HG03064 (cell line): ENCODE results near the gene ZNF568.

Experiments used
- ATAC-seq: cut with Tn5 transposase; IDR thresholded peaks from one replicate; pipeline ENCODE4 v1.9.1; 2021; ENCODE audit warnings: low read depth; ENCODE audit not compliant: unreplicated experiment

ZNF568 gene

DNA sequence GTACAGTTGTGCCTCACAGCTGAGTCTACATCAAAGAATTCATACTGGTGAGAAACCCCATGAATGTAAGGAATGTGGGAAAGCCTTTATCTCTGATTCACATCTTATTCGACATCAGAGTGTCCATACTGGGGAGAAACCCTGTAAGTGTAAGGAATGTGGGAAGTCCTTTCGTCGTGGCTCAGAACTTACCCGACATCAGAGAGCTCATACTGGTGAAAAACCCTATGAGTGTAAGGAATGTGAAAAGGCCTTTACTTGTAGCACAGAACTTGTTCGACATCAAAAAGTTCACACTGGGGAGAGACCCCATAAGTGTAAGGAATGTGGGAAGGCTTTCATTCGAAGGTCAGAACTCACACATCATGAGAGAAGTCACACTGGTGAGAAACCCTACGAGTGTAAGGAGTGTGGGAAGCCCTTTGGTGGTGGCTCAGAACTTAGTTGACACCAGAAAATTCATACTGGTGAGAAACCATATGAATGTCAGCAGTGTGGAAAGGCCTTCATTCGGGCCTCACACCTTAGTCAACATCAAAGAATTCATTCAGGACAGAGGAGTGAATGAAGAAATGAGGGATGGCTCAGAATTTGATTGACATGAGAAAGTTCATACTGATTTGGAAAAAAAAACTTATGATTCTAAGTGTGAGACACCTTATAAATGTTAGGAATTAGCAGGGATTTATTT, 81.2 kb downstream of the ZNF568 start:
- no peak for ATAC-seq

DNA sequence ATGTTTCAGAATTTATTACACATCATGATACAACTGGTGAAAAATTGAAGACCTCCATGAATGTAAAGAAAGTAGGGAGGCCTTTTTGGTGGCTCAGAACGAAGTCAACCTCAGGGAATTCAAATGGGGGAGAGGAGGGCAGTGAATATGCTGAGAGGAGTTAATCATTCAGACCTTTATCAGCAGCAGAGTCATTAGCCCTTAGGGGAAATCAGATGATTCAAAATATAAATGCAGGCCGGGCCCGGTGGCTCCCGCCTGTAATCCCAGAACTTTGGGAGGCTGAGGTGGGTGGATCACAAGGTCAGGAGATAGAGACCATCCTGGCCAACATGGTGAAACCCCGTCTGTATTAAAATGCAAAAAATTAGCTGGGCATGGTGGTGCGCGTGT, 81.7 kb downstream of the ZNF568 start:
- ATAC-seq = no peak

DNA sequence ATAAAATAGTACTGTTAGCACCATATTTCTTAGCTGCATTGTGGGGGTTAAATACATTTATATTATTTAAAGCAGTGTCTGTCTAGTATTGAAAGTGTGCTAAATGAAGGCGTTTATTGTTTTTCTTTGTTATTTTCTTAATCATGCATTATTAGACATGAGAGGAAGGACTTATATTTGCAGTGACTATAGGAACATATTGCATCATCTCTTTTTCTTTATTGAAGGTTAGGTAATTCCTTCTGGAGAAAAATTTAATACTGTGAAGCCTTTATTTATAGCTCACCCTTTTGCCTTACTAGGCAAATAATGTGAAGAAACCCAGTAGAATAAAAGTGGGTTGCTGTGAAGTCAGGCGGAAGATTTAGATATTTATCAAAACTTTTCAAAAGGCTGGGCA, 83.2 kb downstream of the ZNF568 start:
- no peak for ATAC-seq

DNA sequence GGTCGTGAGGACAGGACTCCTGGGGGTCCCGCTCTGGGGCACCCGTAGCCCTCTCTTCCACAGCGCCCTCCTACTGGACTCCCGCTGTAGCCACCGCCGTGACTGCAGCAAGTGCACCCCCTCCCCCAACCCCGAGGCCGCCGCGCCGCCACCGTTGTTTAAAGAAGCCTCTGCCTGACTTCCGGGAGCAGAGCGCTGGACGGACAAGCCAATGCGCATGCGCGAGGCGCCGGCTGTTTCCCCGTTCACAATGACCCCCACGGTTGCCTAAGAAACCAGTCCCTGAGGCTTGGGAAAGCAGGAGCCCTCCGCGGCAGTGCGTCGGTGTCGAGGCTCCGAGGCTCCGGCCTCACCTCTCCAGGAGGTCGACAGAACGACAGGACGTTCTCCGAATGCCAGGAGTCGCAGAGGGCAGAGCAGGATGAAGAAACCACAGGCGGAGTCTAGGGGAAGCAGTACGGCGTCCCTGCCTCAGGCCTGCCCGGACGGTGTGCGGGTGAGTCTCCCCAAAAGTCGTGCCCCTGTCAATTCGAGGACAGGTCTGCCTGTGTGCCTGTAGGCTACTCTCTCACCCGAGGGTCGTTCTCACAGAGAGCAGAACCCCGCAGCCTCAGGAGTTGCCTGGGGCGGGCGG, 91.6 kb downstream of the ZNF568 start:
- ATAC-seq = no peak

DNA sequence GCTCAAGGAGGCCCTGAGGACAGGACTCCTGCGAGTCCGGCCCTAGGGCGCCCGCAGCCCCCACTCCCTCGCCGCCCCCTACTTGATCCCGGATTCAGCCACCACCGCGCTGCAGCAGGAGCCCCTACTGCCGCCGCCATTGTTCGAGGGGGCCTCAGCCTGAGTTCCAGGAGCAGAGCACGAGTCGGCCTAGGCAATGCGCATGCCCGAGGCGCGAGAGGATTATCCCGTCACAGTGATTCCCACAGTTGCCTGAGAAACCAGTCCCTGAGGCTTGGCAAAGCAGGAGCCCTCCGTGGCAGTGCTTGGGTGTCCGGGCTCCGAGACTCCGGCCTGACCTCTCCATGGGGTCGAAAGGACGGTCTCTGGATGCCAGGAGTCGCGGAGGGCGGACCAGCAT, 93.7 kb downstream of the ZNF568 start:
- no peak for ATAC-seq

DNA sequence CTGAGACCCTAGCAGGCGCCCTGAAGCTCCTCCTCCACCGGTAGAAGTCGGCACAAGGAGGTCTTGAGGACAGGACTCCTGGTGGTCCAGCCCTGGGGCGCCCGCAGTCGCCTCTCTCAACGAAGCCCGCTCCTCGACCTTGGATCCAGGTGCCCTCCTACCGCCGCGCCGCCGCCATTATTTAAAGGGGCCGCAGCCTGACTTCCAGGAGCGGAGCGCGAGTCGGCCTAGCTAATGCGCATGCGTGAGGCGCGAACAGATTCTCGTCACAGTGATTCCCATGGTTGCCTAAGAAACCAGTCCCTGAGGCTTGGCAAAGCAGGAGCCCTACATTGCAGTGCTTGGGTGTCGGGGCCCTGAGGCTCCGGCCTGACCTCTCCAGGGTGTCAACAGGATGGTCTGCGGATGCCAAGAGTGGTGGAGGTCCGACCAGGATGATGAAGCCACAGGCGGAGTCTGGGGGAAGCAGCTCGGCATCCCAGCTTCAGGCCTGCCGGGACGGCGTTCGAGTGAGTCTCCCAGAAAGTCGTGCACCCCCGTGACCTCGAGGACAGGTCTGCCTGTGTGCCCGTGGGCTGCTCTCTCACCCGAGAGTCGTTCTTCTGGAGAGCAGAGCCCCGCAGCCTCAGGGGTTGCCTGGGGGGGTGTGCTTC, 96.1 kb downstream of the ZNF568 start:
- no peak for ATAC-seq

DNA sequence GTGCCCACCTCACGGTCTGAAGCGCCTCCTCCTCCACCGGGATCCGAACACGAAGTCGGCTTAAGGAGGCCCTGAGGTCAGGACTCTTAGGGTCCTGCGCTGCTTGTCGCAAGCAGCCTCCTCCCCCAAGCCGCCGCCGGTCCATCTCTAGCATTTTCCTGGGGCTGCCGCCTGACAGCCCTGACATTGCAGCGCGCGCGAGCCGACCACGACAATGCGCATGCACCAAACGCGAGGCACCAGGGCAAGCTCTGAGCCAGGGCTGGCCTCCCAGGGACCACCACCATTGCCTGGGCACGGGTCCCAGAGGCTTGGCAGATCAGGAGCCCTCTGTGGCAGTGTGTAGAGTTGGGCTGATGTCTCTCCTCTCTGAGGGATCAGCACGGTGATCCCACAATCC, 98.3 kb downstream of the ZNF568 start:
- ATAC-seq = no peak

DNA sequence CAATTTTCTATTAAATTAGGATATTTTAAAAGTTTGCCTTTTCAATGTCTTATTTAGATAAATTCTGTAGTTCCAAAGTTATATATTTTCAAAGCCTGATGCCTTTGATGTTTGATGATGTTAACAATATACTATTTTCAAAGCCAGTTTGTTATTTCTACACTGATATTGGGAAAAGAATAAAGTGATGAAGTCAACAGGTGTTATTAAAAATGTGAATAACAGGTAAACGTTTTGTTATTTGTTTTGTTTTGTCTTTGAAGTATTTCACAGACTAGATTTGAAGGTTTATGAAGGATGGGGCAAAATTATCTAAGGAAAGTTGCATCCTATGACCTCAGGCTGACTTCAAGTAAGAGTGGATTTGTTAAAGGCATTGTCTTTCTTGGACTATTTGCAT, 129.0 kb downstream of the ZNF568 start:
- ATAC-seq = no peak
